Femur (tissue), 1 donor: Measurements from ENCODE around the gene FBLN2.

Source experiments
- DNase-seq: peaks from one replicate; pipeline ENCODE4 v3.0.0-alpha.2; 2017

The FBLN2 gene

DNA sequence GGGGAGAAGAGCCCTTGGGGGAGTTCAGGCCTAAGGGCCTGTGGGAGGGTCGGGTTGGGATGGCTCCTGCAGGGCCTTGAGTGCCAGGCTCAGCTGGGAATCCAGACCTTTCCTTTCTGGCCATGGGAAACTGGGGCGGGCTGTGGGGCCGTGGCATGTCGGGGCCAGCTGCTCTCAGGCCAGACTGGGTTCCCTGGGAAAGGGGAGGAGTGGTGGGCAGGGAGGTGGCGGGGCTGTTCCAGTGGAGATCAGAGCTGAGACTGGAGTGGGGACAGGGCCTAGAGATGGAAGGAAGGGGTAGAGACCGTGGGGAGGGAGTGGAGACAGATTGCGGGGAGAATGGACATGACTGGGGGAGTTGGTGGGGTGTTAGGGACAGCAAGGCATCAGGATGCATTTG, 20.3 kb downstream of the FBLN2 start:
- no peak for DNase-seq

DNA sequence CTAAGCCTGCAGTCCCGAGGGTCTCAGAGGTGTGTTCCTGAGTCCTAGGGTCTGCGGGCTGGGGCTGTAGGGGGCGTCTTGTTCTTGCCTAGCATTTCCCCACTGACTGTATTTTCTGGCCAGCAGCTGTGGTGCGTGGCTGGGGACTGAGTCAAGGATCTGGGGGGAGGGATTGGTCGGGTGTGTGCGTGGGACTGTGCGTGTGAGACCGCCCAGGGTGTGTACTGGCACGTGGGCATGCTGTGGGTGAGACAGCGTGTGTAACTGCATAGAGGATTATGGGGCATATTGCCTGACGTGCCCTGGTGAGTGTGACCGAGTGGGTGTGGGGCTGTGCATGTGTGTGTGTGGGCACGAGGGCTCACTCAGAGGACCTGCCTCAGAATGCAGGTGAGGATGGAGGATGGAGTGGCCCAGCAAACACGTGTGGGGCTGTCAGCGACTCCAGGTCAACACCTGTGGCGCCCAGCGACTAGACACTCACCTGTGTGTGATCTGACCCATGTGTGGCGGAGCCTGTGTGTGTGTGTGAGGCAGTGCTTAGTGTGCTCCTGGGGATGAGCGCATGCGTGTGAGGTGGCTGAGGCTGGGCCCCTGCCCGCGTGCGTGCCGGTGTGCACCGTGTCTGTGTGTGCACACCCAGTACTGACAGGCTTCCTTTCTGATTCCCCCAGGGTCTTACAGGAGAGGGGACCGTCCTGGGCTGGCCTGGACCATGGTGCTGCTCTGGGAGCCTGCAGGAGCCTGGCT, 20.9 kb downstream of the FBLN2 start:
- no peak for DNase-seq

DNA sequence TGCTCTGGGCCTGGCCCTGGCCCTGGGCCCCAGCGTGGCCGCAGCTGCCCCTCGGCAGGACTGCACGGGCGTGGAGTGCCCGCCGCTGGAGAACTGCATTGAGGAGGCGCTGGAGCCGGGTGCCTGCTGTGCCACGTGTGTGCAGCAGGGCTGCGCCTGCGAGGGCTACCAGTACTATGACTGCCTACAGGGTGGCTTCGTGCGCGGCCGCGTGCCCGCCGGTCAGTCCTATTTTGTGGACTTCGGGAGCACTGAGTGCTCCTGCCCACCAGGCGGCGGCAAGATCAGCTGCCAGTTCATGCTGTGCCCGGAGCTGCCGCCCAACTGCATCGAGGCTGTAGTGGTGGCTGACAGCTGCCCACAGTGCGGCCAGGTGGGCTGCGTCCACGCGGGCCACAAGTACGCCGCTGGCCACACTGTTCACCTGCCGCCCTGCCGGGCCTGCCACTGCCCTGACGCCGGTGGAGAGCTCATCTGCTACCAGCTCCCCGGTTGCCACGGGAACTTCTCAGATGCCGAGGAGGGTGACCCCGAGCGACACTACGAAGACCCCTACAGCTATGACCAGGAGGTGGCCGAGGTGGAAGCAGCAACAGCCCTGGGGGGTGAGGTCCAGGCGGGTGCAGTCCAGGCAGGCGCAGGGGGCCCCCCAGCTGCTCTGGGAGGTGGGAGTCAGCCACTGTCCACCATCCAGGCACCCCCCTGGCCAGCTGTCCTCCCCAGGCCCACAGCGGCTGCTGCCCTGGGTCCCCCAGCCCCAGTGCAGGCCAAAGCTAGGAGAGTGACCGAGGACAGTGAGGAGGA, 21.7 kb downstream of the FBLN2 start:
- no peak for DNase-seq

DNA sequence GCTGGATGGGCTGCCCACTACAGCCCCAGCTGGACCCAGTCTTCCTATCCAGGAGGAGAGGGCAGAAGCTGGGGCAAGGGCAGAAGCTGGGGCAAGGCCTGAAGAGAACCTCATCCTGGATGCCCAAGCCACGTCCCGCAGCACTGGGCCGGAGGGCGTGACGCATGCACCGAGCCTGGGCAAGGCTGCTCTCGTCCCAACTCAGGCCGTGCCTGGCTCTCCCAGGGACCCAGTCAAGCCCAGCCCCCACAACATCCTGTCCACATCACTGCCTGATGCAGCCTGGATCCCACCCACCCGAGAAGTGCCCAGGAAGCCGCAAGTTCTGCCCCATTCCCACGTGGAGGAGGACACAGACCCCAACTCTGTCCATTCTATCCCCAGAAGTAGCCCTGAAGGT, 22.3 kb downstream of the FBLN2 start:
- no peak for DNase-seq

- DNase-seq: no peak
These were observed 23.2 kb downstream of the FBLN2 start for GRCh38 chr3:13571831-13572750.

- no peak for DNase-seq
These were observed 24.1 kb downstream of the FBLN2 start for GRCh38 chr3:13572926-13573623.

DNA sequence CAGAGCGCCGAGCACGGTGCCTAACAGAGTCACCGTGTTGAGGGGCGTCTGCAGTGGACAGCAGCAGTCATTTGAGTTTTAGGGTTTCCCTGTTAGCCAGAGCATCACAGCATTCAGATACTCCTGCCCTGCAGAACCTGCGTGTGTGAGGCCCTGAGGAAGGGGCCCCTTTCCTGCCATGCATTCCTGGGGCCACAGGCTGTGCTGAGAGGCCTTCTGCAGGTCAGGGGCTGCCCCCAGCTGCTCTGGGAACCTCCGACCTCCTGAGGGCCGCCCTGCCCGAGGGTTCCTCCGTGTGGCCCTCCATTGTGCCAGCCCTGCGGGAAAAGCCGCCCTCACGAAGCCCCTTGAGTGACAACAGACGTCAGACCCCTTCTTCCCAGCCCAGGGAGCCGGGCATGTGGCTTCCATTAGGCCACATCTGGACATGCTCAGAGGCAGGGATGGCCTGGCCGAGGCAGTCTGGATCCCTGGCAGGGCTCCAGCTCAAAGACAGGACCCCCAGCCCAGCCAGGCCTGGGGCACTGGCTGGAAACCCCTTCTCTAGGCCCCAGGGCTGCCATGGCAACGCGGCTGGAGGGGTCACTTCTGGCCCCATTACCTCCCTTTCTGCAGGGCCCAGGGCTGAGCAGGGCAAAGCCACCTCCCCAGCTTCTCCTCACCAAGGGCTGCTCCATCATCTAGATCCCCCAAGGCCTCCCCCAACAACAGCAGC, 25.3 kb downstream of the FBLN2 start:
- DNase-seq: peak; percentile 55

DNA sequence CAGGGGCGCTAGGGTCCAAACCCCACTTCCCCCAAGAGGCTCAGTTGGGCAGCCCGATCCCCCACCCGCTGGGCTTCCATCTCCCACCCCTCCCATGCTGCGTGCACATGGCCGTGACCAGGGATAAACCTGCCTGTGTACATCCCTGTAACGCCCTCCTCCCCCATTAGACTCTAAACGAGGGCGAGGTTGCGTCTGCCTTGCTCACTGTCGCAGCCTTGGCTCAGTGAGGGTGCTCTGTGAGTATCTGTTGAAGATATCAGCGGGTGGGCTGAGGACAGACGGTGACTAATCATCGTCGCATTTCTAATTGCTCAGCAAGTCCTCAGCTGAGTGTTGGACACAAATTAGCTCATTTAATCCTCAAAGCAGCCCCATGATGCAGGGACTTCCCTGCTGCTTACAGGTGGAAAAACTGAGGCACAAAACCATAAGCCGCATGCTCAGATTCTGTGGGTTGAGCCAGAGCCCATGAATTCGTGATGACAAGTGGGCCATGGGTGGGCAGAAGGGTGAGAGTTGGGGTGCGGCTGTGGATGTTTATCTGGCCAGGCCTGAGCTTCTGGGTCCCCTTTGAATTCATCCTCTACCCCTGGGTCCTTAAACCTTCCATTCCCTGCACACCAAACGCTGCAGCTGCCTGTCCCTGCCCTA, 26.0 kb downstream of the FBLN2 start:
- DNase-seq: no peak

DNA sequence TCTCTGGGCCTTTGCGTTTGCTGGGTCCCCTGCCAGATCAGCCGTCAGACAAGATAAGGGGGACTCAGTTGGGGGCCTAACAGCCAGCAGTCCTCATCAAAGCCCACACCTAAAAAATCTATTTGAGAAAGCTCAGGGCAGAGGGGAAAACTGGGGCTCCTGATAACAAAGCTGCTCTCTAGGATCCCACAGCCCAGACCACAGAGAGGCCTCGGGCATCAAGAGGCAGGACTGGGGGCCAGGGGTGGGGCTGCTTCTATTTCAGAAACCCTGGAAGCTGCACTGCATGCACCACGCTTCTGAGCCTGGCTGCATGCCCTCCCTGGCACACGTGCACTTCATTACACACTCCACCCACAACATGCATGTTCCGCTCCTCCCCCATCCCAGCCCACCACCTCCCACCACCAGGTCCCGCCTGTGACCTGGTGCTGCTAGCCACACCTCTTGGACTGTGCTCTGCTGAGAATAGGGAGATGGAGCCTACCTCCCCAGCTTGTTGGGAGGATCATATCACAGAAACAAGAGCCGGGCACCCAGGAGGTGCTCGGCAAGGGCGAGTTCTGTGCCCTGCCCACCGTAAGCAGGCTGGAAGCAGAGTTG, 26.6 kb downstream of the FBLN2 start:
- DNase-seq: peak; percentile 78

- no peak for DNase-seq
These were observed 28.5 kb downstream of the FBLN2 start for GRCh38 chr3:13577181-13578121.

GRCh38 chr3:13578251-13578650, 29.3 kb downstream of the FBLN2 start:
- DNase-seq: no peak

- no peak for DNase-seq
These were observed 30.1 kb downstream of the FBLN2 start for GRCh38 chr3:13579063-13579462.

GRCh38 chr3:13580256-13581023, 31.5 kb downstream of the FBLN2 start:
- DNase-seq: no peak

DNA sequence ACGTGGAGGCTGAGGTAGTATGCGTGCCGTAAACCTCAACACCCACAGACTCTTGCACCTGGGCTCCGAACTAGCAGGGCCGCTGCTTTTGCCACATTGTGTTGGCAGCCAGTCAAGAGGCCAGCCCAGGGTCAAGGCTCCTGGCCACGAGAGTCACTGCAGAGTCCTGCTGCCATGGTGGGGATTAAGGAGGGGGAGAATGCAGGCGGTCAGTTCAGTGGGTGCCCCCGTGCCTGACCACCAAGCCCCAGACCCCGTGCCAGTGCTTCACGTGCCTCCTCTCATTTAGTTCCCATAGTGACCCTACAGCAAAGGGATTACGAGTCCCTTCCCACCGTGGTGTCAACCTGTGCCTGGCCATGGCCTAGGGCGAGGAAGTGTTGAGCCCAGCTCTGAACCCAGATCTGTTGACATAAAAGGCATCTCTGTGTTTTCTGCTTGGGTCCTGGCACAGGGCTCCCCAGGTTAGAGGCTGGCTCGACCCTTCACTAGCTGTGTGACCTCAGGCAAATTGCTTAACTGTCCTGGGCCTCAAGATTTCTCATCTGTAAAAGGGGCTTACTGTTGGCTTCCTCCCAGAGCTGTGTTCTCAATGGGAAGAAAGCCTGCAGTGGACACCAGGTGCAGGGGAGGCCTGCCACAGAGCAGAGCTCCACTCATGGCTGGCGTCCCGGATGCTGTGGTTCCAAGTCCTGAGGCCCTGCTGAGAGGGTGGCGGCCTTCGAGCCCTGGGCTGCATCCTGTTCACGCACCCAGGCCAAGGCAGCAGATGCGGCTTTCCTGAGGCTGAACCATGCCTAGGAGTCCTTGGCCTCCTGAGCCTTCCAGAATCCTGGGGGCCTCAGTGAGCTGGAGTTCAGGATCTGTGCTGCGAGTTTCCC, 32.8 kb downstream of the FBLN2 start:
- DNase-seq: peak; percentile 77

- DNase-seq: peak; percentile 61
These were observed 33.7 kb downstream of the FBLN2 start for GRCh38 chr3:13582366-13583250.

DNA sequence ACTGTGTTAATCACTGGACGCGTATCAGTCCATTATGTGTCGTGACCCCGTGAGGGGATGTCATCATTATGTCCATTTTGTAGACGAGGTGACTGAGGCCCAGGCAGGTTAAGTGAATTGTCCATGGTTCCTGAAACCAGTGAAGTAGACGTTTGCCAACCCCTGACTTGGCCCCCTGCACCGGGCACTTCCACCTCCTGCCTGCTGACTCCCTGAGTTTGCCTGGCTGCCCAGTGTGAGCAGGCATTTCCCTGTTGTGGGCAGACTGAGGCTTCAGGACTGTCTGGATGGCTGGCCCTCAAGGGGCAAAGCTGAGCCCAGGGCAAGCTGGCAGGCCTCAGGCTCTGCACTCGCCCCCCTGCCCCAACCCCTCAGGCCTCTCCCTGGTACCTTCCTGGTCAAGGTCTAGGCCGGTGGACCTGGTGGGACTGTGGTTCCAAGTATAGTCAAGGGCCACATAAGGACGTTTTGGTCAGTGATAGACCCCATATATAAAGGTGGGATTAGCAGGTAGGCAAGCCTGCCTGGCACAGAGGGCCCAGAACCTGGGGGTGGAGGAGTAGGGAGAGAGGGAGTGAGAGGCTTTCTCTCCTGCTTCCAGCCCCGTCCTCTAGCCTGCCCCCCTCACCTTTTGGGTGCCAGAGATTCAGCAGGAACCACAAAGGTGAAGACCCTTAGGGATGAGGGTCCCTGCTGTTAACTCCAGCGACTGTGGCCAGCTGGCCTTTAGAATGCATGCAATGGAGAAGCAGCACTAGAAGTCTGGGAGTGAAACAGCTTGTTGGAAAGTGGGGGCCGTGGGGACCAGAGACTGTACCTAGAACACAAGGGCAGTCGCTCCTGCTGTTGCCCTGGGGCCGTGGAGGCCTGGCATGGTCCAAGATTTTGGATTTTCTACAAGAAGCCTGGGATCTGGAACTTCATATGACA, 34.6 kb downstream of the FBLN2 start:
- DNase-seq: no peak
